Measurements from ENCODE around the gene FANCE.

GRCh38 chr6:35471836-35472345 lies 19.8 kb downstream of the FANCE start:
- TF ChIP-seq POLR2A (IDR thresholded peaks at IDR 0.05), result no peak
- TF ChIP-seq CTCF (IDR thresholded peaks at IDR 0.05), result no peak
- TF ChIP-seq POLR2AphosphoS5 (IDR thresholded peaks at IDR 0.05), result no peak
- no peak for TF ChIP-seq EP300 (IDR thresholded peaks at IDR 0.05)
